Karpas-422 (cell line): ENCODE results near the gene HDDC2. TPM values are rescaled to one million over a fixed set of nuclear protein-coding genes. Genes with fewer than 3 reads are reported as not detected.
A peak's percentile ranks its signal among the peaks of the same experiment; 100 is the strongest.

Experiments used
- DNase-seq: peaks from one replicate; pipeline ENCODE4 v3.0.0-alpha.2; 2015
- H2AFZ ChIP-seq: fragments of 200-600 bp; sonication (generic); 2 replicates; pipeline ENCODE4 v1.6.1; 2014; ENCODE audit warnings: antibody characterized with exemption, low read length, mixed read lengths
- H3K27ac ChIP-seq: fragments of 200-600 bp; sonication (generic); 2 replicates; pipeline ENCODE4 v1.5.1; 2014; ENCODE audit warnings: mild to moderate bottlenecking, low read length, moderate library complexity
- H3K27me3 ChIP-seq: fragments of 200-600 bp; sonication (generic); 2 replicates; pipeline ENCODE4 v1.6.1; 2014; ENCODE audit warnings: low read length, mixed read lengths
- H3K36me3 ChIP-seq: fragments of 200-600 bp; sonication (generic); 2 replicates; pipeline ENCODE4 v1.6.1; 2014; ENCODE audit warnings: low read length, mixed read lengths; ENCODE audit not compliant: insufficient read depth
- H3K4me1 ChIP-seq: fragments of 200-600 bp; sonication (generic); 2 replicates; pipeline ENCODE4 v1.6.1; 2014; ENCODE audit warnings: mild to moderate bottlenecking, low read length, mixed read lengths
- H3K4me2 ChIP-seq: fragments of 200-600 bp; sonication (generic); 2 replicates; pipeline ENCODE4 v1.6.1; 2014; ENCODE audit warnings: low read length, low read depth, mild to moderate bottlenecking; ENCODE audit not compliant: poor library complexity, severe bottlenecking
- H3K4me3 ChIP-seq: fragments of 200-600 bp; sonication (generic); 2 replicates; pipeline ENCODE4 v1.5.1; 2014; ENCODE audit warnings: mild to moderate bottlenecking, antibody characterized with exemption, low read length, mixed read lengths
- H3K79me2 ChIP-seq: fragments of 200-600 bp; sonication (generic); 2 replicates; pipeline ENCODE4 v1.6.1; 2014; ENCODE audit warnings: mild to moderate bottlenecking, low read length, mixed read lengths
- H3K9ac ChIP-seq: fragments of 200-600 bp; sonication (generic); 2 replicates; pipeline ENCODE4 v1.6.0; 2014; ENCODE audit warnings: low read length
- H3K9me2 ChIP-seq: fragments of 200-600 bp; sonication (generic), shearing (Covaris generic); replicated peaks from 2 replicates; pipeline ENCODE4 v1.6.0; 2014; ENCODE audit warnings: mild to moderate bottlenecking, low read length, moderate library complexity; ENCODE audit not compliant: insufficient read depth
- H3K9me3 ChIP-seq: fragments of 300-700, 200-600 bp; sonication (generic); 2 replicates; pipeline ENCODE4 v1.6.1; 2014; ENCODE audit warnings: low read length, mixed read lengths
- H4K20me1 ChIP-seq: fragments of 200-600 bp; sonication (generic); 2 replicates; pipeline ENCODE4 v1.6.1; 2014; ENCODE audit warnings: mild to moderate bottlenecking, antibody characterized with exemption, low read length, low read depth; ENCODE audit not compliant: insufficient read depth
- total RNA-seq: library from RNA; depleted of rRNA; stranded (reverse); fragments of >200 nt; shearing (Covaris generic); gene quantifications from 2 replicates; pipeline ENCODE4 v1.2.3, GENCODE V29; 2014; ENCODE audit warnings: low replicate concordance

HDDC2 gene
- total RNA-seq, 1 experiment from 2014 or later: 167 TPM

- H3K36me3 ChIP-seq: peaks cover 22% of the 10 kb centered on the region
- peaks cover 34% of the 10 kb centered on the region for H3K79me2 ChIP-seq
- H3K9ac ChIP-seq: no peak overlapping the region
- H3K4me3 ChIP-seq: no peak overlapping the region
- H3K9me2 ChIP-seq: no peaks in the 10 kb centered on the region
- peak overlapping the region; percentile 17; the same call in 1 of the 2 replicates for H2AFZ ChIP-seq
- no peaks in the 10 kb centered on the region for H4K20me1 ChIP-seq
- no peaks in the 10 kb centered on the region for H3K9me3 ChIP-seq
- no peak overlapping the region for H3K4me2 ChIP-seq
- H3K4me1 ChIP-seq: peaks cover 21% of the 10 kb centered on the region
- no peak for DNase-seq
- no peaks in the 10 kb centered on the region for H3K27me3 ChIP-seq
- H3K27ac ChIP-seq: no peak overlapping the region
Observed at GRCh38 chr6:125302840-125303511, 1.2 kb upstream of the HDDC2 start.

DNA sequence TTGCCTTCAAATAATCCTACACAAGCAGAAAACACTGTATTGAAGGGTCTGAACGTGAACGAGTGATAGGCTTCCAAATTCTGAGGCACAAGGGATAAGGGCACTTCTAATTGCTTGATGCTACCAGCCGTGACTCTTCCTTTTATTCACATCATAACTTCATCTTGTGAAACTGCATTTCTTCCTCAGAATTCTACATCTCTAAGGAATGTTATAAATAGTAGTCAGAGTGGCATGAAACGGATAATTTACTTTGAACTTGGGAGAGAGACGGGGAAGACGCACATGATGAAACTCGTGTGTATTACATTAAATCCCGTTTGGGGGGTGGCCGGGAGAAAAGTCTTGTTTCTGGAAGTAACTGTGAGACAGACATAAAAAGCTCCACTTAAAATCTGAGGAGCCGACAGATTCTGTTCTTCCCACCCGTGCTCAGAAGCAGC, 754 bp downstream of the HDDC2 start:
- no peaks in the 10 kb centered on the region for H3K9me2 ChIP-seq
- peak overlapping the region; percentile 74 for H3K4me2 ChIP-seq
- H3K9ac ChIP-seq: peak overlapping the region; percentile 88
- DNase-seq: peak; percentile 54
- no peaks in the 10 kb centered on the region for H3K9me3 ChIP-seq
- H3K27me3 ChIP-seq: no peaks in the 10 kb centered on the region
- H3K4me3 ChIP-seq: peak overlapping the region; percentile 71
- H3K4me1 ChIP-seq: peaks cover 21% of the 10 kb centered on the region
- H4K20me1 ChIP-seq: no peaks in the 10 kb centered on the region
- peaks cover 42% of the 10 kb centered on the region for H3K36me3 ChIP-seq
- H3K79me2 ChIP-seq: peaks cover 53% of the 10 kb centered on the region
- H3K27ac ChIP-seq: peak overlapping the region; percentile 54; the same call in 1 of the 2 replicates
- no peak overlapping the region for H2AFZ ChIP-seq

GRCh38 chr6:125299257-125299656, 2.5 kb downstream of the HDDC2 start:
- Histone ChIP-seq H3K27me3 (no peaks in the 10 kb centered on the region), H3K36me3 (peaks cover 59% of the 10 kb centered on the region), H3K9me2 (no peaks in the 10 kb centered on the region), H3K27ac (no peak overlapping the region), H3K9me3 (no peaks in the 10 kb centered on the region), H3K4me3 (no peak overlapping the region), H3K79me2 (peaks cover 68% of the 10 kb centered on the region), H4K20me1 (0 out of 2 replicates have a peak, but pooled peaks cover 4% of the 10 kb centered on the region), H2AFZ (no peak overlapping the region), H3K4me1 (peaks cover 21% of the 10 kb centered on the region), H3K9ac (no peak overlapping the region), H3K4me2 (peak overlapping the region; percentile 74)
- DNase-seq: no peak

DNA sequence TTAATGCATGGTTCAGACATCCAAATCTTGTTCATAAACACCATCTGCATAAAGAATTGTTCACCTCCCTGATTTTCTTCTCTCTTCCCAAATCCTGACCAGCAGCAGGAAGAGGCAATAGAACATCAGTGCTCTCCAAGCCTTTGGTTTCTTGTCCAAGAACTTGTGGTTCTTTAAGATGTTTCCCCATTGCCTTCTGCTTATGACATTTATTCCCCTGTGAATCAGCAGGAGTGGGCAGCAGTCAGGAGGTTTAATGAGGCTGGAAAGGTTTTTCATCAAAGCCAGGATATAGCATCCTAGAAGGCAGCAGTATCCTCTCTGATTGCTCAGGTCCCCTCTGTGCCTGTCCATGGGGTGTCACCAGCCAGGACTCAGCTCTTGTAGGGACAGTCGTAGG, 5.3 kb downstream of the HDDC2 start:
- Histone ChIP-seq H4K20me1 (0 out of 2 replicates have a peak, but pooled peaks cover 4% of the 10 kb centered on the region), H3K27ac (no peak overlapping the region), H3K9me3 (no peaks in the 10 kb centered on the region), H3K4me1 (peaks cover 15% of the 10 kb centered on the region), H3K79me2 (peaks cover 95% of the 10 kb centered on the region), H3K36me3 (peaks cover 86% of the 10 kb centered on the region), H3K4me3 (no peak overlapping the region), H2AFZ (no peak overlapping the region), H3K4me2 (no peak overlapping the region), H3K9me2 (no peaks in the 10 kb centered on the region), H3K9ac (no peak overlapping the region), H3K27me3 (no peaks in the 10 kb centered on the region)
- DNase-seq: no peak

- no peaks in the 10 kb centered on the region for H3K9me3 ChIP-seq
- no peak overlapping the region for H3K27ac ChIP-seq
- no peak overlapping the region for H2AFZ ChIP-seq
- H4K20me1 ChIP-seq: 0 out of 2 replicates have a peak, but pooled peaks cover 4% of the 10 kb centered on the region
- DNase-seq: no peak
- no peak overlapping the region for H3K4me2 ChIP-seq
- peaks cover 98% of the 10 kb centered on the region for H3K36me3 ChIP-seq
- H3K9me2 ChIP-seq: no peaks in the 10 kb centered on the region
- peaks cover 7% of the 10 kb centered on the region for H3K4me1 ChIP-seq
- H3K9ac ChIP-seq: no peak overlapping the region
- no peak overlapping the region for H3K4me3 ChIP-seq
- H3K27me3 ChIP-seq: no peaks in the 10 kb centered on the region
- peaks cover 96% of the 10 kb centered on the region for H3K79me2 ChIP-seq
Observed at GRCh38 chr6:125294925-125295324, 6.8 kb downstream of the HDDC2 start.

DNA sequence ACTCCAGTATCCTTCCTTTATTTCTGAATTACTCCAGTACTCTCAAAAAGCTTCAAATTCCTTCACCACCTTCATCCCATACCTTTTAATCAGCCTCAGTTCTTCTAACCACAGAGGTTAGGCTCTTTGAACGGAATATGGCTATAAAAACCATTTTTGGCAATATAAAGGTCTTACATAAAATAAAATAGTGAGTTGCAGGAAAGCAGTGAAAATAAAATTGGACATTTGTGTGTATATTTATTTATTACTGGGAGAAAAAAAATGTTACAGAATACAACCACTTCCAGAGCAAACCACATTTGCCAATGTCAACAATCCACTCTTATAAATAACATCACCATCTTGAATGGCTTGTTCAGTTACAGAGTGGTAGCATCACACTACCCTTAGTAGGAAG, 7.7 kb downstream of the HDDC2 start:
- H3K4me3 ChIP-seq: no peak overlapping the region
- no peak overlapping the region for H3K27ac ChIP-seq
- peaks cover 93% of the 10 kb centered on the region for H3K79me2 ChIP-seq
- no peaks in the 10 kb centered on the region for H3K9me3 ChIP-seq
- no peaks in the 10 kb centered on the region for H3K27me3 ChIP-seq
- H2AFZ ChIP-seq: no peak overlapping the region
- no peak for DNase-seq
- no peaks in the 10 kb centered on the region for H3K4me1 ChIP-seq
- H3K4me2 ChIP-seq: no peak overlapping the region
- H3K9ac ChIP-seq: no peak overlapping the region
- 0 out of 2 replicates have a peak, but pooled peaks cover 4% of the 10 kb centered on the region for H4K20me1 ChIP-seq
- H3K36me3 ChIP-seq: peaks cover 95% of the 10 kb centered on the region
- no peaks in the 10 kb centered on the region for H3K9me2 ChIP-seq

DNA sequence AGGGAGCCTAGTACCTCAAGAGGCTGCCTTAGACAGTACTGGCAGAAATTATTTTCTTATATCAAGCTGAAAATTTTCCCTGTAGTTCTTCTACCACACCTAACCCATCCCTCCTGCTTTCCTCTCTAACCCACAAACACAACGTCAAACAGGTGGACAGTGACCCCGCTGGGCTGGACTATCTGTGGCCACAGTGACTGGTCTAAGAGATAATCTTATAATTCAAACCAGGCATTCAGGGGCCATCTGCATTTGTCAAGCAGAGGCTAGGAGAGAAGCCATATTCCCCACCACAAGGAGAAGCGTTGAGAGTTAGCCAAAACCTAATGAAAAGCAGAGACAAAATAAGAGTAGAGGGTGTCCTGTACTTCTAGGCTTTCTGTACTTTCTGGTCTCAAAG, 8.2 kb downstream of the HDDC2 start:
- Histone ChIP-seq H3K9ac (no peak overlapping the region), H4K20me1 (0 out of 2 replicates have a peak, but pooled peaks cover 4% of the 10 kb centered on the region), H3K36me3 (peaks cover 91% of the 10 kb centered on the region), H3K4me3 (no peak overlapping the region), H3K27ac (no peak overlapping the region), H3K27me3 (no peaks in the 10 kb centered on the region), H3K4me2 (no peak overlapping the region), H3K9me3 (no peaks in the 10 kb centered on the region), H2AFZ (no peak overlapping the region), H3K9me2 (no peaks in the 10 kb centered on the region), H3K79me2 (peaks cover 88% of the 10 kb centered on the region), H3K4me1 (no peaks in the 10 kb centered on the region)
- DNase-seq: no peak

DNA sequence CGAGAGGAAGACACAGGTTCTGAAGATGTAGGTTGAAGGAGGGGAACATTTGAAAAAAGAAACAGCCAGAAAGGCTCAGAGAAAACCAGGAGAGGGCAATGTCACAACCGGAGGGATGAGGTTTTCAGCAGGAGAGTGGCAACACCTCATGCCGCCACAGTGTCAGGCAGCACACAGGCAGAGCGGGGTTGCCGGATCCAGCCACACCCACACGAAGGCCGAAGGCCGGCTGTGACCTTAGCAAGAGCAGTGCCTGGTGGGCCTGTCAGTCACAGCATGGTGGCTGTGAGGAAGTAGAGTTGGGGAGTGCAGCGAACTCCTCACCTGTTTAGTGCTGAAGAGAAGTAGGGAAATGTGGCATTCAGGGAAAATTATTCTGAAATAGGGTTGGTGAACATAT, 14.0 kb downstream of the HDDC2 start:
- no peaks in the 10 kb centered on the region for H3K27me3 ChIP-seq
- H3K9me2 ChIP-seq: no peaks in the 10 kb centered on the region
- no peak overlapping the region for H3K4me2 ChIP-seq
- H3K36me3 ChIP-seq: peaks cover 67% of the 10 kb centered on the region
- no peak overlapping the region for H3K9ac ChIP-seq
- no peak overlapping the region for H3K27ac ChIP-seq
- H3K4me3 ChIP-seq: no peak overlapping the region
- no peaks in the 10 kb centered on the region for H3K4me1 ChIP-seq
- no peaks in the 10 kb centered on the region for H3K9me3 ChIP-seq
- H2AFZ ChIP-seq: no peak overlapping the region
- H4K20me1 ChIP-seq: no peaks in the 10 kb centered on the region
- DNase-seq: no peak
- peaks cover 83% of the 10 kb centered on the region for H3K79me2 ChIP-seq
